Subcutaneous adipose tissue (tissue), 4 donors: ENCODE measurements around the gene ATXN7L3B. TPM values are rescaled to one million over a fixed set of nuclear protein-coding genes. Genes with fewer than 3 reads are reported as not detected.

Experiments used
- CTCF ChIP-seq: fragments of 450-650 bp; IDR thresholded peaks from one replicate; pipeline ENCODE4 v1.5.1; 2016; ENCODE audit warnings: low read depth, mild to moderate bottlenecking, control low read depth, antibody characterized with exemption, moderate library complexity
- total RNA-seq, 4 donors: library from RNA; depleted of rRNA; stranded (reverse); fragments of >200 nt; gene quantifications; one replicate each; pipeline ENCODE4 v1.1.0, GENCODE V29; 2016

Gene ATXN7L3B, protein sequence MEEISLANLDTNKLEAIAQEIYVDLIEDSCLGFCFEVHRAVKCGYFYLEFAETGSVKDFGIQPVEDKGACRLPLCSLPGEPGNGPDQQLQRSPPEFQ
- 10 to 100 TPM; 12.6 to 17.1 (median 14.5) TPM for total RNA-seq

DNA sequence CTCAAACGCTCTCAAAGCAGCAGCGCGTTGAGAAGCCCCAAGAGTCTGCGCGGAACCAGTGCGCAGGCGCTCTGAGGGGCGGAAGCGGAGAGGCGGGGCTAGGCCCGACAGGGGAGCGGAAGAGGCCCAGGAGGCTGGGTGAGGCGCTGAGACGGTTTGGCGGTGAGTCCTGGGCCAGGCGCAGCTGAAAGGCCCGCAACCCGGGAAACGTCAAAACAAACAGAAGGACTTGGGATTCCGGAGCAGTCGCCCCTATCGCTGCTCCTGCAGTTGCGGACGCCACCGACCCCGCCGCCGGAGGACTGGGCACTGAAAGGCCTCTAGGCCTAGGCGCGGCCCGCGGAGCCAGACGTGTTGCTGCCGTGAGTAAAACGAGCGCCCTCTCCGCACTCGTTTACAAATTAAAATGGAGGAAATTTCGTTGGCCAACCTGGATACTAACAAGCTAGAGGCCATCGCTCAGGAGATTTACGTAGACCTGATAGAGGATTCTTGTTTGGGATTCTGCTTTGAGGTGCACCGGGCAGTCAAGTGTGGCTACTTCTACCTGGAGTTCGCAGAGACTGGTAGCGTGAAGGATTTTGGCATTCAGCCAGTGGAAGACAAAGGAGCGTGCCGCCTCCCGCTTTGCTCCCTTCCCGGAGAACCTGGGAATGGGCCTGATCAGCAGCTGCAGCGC, at the start of gene ATXN7L3B:
Gene ATXN7L3B (plus strand): TSS at position 129 of the 679 bp plus-strand sequence. CDS start 278 bp downstream, at position 407.
- TF ChIP-seq CTCF: no peak

DNA sequence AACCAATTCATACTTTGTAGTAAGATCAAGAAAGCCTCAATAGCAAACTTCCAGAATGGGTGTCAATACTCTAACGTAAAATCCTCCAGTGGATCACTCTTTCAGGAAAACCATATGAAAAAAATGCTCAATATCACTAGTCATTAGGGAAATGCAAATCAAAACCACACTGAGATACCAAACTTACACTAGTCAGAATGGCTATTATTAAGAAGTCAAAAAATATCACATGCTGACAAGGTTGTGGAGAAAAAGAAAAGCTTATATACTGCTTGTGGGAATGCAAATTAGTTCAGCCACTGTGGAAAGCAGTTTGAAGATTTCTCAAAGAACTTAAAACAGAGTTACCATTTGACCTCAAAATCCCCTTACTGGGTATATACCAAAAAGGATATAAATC, 49.5 kb upstream of the ATXN7L3B start:
- TF ChIP-seq CTCF: no peak

- TF ChIP-seq CTCF: no peak
Observed at GRCh38 chr12:74489543-74489942, 48.1 kb upstream of the ATXN7L3B start.

DNA sequence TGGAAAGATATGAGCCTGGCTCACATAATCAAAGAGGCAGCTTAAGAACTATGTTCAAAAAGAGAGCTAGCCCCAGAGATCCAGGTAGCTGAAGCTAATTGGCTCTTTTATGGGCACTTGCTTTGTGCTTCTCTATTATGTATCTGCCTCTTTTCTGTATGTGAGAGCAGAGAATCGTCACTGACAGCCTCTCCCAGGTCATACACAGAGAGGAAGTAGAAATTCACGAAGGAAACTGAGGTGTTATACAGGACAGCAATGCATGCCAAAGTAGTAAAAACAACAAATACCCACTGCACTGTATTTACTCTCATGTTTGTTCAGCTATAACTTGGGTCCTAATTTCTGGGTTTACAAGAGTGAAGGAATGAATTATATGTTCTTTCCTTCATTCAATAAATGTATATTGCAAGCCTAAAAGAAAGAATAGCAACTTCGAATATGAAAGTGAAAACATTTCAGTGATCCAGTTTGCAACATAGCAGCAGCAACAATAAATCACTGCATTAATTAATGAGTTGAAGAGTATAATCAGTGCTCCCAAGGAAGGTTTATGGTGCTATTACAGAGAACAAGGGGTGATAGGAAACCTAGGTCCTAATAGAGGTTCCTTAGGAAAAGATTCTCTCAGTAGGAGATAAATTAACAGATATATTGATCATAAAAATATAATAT, 47.1 kb upstream of the ATXN7L3B start:
- TF ChIP-seq CTCF: no peak

- no peak for TF ChIP-seq CTCF
Observed at GRCh38 chr12:74491374-74491773, 46.3 kb upstream of the ATXN7L3B start.

DNA sequence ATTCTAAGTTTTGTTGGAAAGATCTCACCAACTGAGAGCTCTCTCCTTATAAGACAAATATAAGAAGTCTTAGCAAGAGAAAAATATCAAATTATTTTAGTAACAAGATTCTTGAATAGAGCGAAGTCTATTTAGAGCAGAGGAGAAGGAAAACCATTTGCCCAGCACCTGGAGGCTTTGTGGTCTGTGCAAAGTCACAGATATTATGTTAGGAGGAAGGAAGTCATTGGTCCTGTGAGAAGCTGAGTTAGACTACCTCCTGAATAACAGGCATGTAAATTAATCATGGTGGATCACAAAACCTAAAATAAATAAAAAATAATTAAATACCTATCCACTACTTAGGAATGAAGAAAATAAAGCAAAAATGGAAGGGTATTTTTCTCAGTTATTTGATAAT, 38.4 kb upstream of the ATXN7L3B start:
- no peak for TF ChIP-seq CTCF

DNA sequence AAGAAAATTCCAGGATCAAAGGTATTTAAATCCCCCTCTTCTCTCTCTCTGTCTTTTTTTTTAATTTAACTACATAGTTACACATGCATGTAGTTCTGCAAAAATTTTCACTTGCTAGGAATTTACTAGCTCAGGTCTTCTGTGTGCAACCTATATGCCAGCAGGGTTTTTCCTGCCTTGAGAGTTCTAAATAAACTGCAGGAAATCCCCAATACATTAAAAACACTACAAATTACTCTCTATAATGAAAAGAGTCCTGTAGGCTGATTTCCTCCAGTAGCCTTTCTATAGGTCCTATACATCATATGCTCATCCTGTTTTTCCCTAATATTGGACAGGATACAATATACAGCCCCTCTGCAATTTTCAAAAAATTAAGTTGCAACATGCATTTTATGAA, 27.7 kb upstream of the ATXN7L3B start:
- TF ChIP-seq CTCF: no peak
